ENCODE measurements around the gene KRTAP5-8. TPM values are rescaled to one million over a fixed set of nuclear protein-coding genes. Genes with fewer than 3 reads are reported as not detected.
"Not testable (repeated sequence)": the region's sequence is repeated elsewhere in the genome, so short reads cannot be mapped to it uniquely, and the experiment has no call there.

The KRTAP5-8 gene
- total RNA-seq, 1 donor from 2014 or later = not detected

- no peak for DNase-seq (ENCODE audit: low spot score)
- Mint-ChIP-seq H3K36me3 (ENCODE audit: low read depth) (no peaks in the 10 kb centered on the region), H3K4me1 (ENCODE audit: low read depth) (no peaks in the 10 kb centered on the region), H3K27me3 (ENCODE audit: insufficient read depth) (peaks cover 11% of the 10 kb centered on the region), H3K4me3 (no peak overlapping the region), H3K9me3 (no peaks in the 10 kb centered on the region), H3K27ac (no peak overlapping the region)
- intact Hi-C loops (cut with micrococcal nuclease) = no loop called here
These were observed 11.8 kb upstream of the KRTAP5-8 start for GRCh38 chr11:71525938-71526495.

GRCh38 chr11:71526796-71527575 lies 10.8 kb upstream of the KRTAP5-8 start, which contains the start of gene KRTAP5-7:
Gene KRTAP5-7 (plus strand): TSS chr11:71527267. CDS start chr11:71527301, 34 bp downstream.
- H3K4me3 Mint-ChIP-seq; H3K4me1 Mint-ChIP-seq (ENCODE audit: low read depth); H3K9me3 Mint-ChIP-seq; H3K36me3 Mint-ChIP-seq (ENCODE audit: low read depth); intact Hi-C loops (cut with micrococcal nuclease); H3K27ac Mint-ChIP-seq; DNase-seq (ENCODE audit: low spot score): not testable (repeated sequence)
- H3K27me3 Mint-ChIP-seq (ENCODE audit: insufficient read depth) = peaks cover 12% of the 10 kb centered on the region

GRCh38 chr11:71527576-71528210 lies 10.1 kb upstream of the KRTAP5-8 start:
- no peaks in the 10 kb centered on the region for H3K4me1 Mint-ChIP-seq (ENCODE audit: low read depth)
- intact Hi-C loops (cut with micrococcal nuclease) = no loop called here
- no peak overlapping the region for H3K27ac Mint-ChIP-seq
- H3K27me3 Mint-ChIP-seq (ENCODE audit: insufficient read depth) = peaks cover 12% of the 10 kb centered on the region
- DNase-seq (ENCODE audit: low spot score) = no peak
- H3K36me3 Mint-ChIP-seq (ENCODE audit: low read depth) = no peaks in the 10 kb centered on the region
- no peak overlapping the region for H3K4me3 Mint-ChIP-seq
- no peaks in the 10 kb centered on the region for H3K9me3 Mint-ChIP-seq

- Mint-ChIP-seq H3K4me1 (ENCODE audit: low read depth) (no peaks in the 10 kb centered on the region), H3K27me3 (ENCODE audit: insufficient read depth) (peaks cover 7% of the 10 kb centered on the region)
These were observed 7.2 kb upstream of the KRTAP5-8 start for GRCh38 chr11:71530602-71531001.

GRCh38 chr11:71532036-71532610 lies 5.7 kb upstream of the KRTAP5-8 start:
- intact Hi-C loops (cut with micrococcal nuclease) = no loop called here
- DNase-seq (ENCODE audit: low spot score) = no peak
- H3K4me3 Mint-ChIP-seq = no peak overlapping the region
- H3K27ac Mint-ChIP-seq = no peak overlapping the region
- H3K4me1 Mint-ChIP-seq (ENCODE audit: low read depth) = no peaks in the 10 kb centered on the region
- no peaks in the 10 kb centered on the region for H3K36me3 Mint-ChIP-seq (ENCODE audit: low read depth)
- H3K27me3 Mint-ChIP-seq (ENCODE audit: insufficient read depth) = peaks cover 7% of the 10 kb centered on the region
- H3K9me3 Mint-ChIP-seq = no peaks in the 10 kb centered on the region

More at GRCh38 chr11:71530602-71531001, 7.2 kb upstream of the KRTAP5-8 start:
- intact Hi-C loops (cut with micrococcal nuclease) = no loop called here
- Mint-ChIP-seq H3K36me3 (ENCODE audit: low read depth) (no peaks in the 10 kb centered on the region), H3K27ac (no peak overlapping the region), H3K9me3 (no peaks in the 10 kb centered on the region), H3K4me3 (no peak overlapping the region)
- no peak for DNase-seq (ENCODE audit: low spot score)

- H3K4me3 Mint-ChIP-seq; H3K27me3 Mint-ChIP-seq (ENCODE audit: insufficient read depth); intact Hi-C loops (cut with micrococcal nuclease); DNase-seq (ENCODE audit: low spot score); H3K36me3 Mint-ChIP-seq (ENCODE audit: low read depth); H3K4me1 Mint-ChIP-seq (ENCODE audit: low read depth); H3K27ac Mint-ChIP-seq; H3K9me3 Mint-ChIP-seq: not testable (repeated sequence)
These were observed 2.9 kb upstream of the KRTAP5-8 start for GRCh38 chr11:71534711-71535608.

- H3K36me3 Mint-ChIP-seq (ENCODE audit: low read depth) = no peaks in the 10 kb centered on the region
- peaks cover 2% of the 10 kb centered on the region for H3K27me3 Mint-ChIP-seq (ENCODE audit: insufficient read depth)
- intact Hi-C loops (cut with micrococcal nuclease) = no loop called here
- DNase-seq (ENCODE audit: low spot score) = no peak
- H3K9me3 Mint-ChIP-seq = peaks cover 4% of the 10 kb centered on the region
- no peak overlapping the region for H3K4me3 Mint-ChIP-seq
- no peaks in the 10 kb centered on the region for H3K4me1 Mint-ChIP-seq (ENCODE audit: low read depth)
- H3K27ac Mint-ChIP-seq = no peak overlapping the region
These were observed 2.0 kb upstream of the KRTAP5-8 start for GRCh38 chr11:71535825-71536224.

GRCh38 chr11:71537537-71537936 lies 288 bp upstream of the KRTAP5-8 start:
- intact Hi-C loops (cut with micrococcal nuclease) = no loop called here
- H3K27ac Mint-ChIP-seq = no peak overlapping the region
- no peak for DNase-seq (ENCODE audit: low spot score)
- peaks cover 13% of the 10 kb centered on the region for H3K9me3 Mint-ChIP-seq
- H3K36me3 Mint-ChIP-seq (ENCODE audit: low read depth) = no peaks in the 10 kb centered on the region
- H3K4me1 Mint-ChIP-seq (ENCODE audit: low read depth) = no peaks in the 10 kb centered on the region
- H3K27me3 Mint-ChIP-seq (ENCODE audit: insufficient read depth) = no peaks in the 10 kb centered on the region
- H3K4me3 Mint-ChIP-seq = no peak overlapping the region

- intact Hi-C loops (cut with micrococcal nuclease) = no loop called here
- Mint-ChIP-seq H3K27me3 (ENCODE audit: insufficient read depth) (no peaks in the 10 kb centered on the region), H3K9me3 (peaks cover 13% of the 10 kb centered on the region), H3K27ac (no peak overlapping the region), H3K4me3 (no peak overlapping the region), H3K4me1 (ENCODE audit: low read depth) (no peaks in the 10 kb centered on the region), H3K36me3 (ENCODE audit: low read depth) (no peaks in the 10 kb centered on the region)
- DNase-seq (ENCODE audit: low spot score) = no peak
These were observed 803 bp downstream of the KRTAP5-8 start for GRCh38 chr11:71538666-71538990.

GRCh38 chr11:71539017-71539416 lies 1.2 kb downstream of the KRTAP5-8 start:
- no peak overlapping the region for H3K27ac Mint-ChIP-seq
- no peaks in the 10 kb centered on the region for H3K4me1 Mint-ChIP-seq (ENCODE audit: low read depth)
- no peaks in the 10 kb centered on the region for H3K27me3 Mint-ChIP-seq (ENCODE audit: insufficient read depth)
- no peaks in the 10 kb centered on the region for H3K36me3 Mint-ChIP-seq (ENCODE audit: low read depth)
- H3K9me3 Mint-ChIP-seq = peaks cover 13% of the 10 kb centered on the region
- no peak for DNase-seq (ENCODE audit: low spot score)
- H3K4me3 Mint-ChIP-seq = no peak overlapping the region
- intact Hi-C loops (cut with micrococcal nuclease) = no loop called here

- DNase-seq (ENCODE audit: low spot score); H3K4me1 Mint-ChIP-seq (ENCODE audit: low read depth); H3K27ac Mint-ChIP-seq; H3K27me3 Mint-ChIP-seq (ENCODE audit: insufficient read depth); H3K4me3 Mint-ChIP-seq; intact Hi-C loops (cut with micrococcal nuclease); H3K36me3 Mint-ChIP-seq (ENCODE audit: low read depth): not testable (repeated sequence)
- peaks cover 13% of the 10 kb centered on the region for H3K9me3 Mint-ChIP-seq
These were observed 2.1 kb downstream of the KRTAP5-8 start for GRCh38 chr11:71539971-71540370.

- DNase-seq (ENCODE audit: low spot score); H3K36me3 Mint-ChIP-seq (ENCODE audit: low read depth); intact Hi-C loops (cut with micrococcal nuclease); H3K4me1 Mint-ChIP-seq (ENCODE audit: low read depth); H3K4me3 Mint-ChIP-seq; H3K27me3 Mint-ChIP-seq (ENCODE audit: insufficient read depth): not testable (repeated sequence)
- peak overlapping the region; percentile 64 for H3K27ac Mint-ChIP-seq
- peaks cover 13% of the 10 kb centered on the region for H3K9me3 Mint-ChIP-seq
These were observed 2.9 kb downstream of the KRTAP5-8 start for GRCh38 chr11:71540521-71541304.

All from activated T-helper 1 cell treated with anti-CD3 and anti-CD28 coated beads, Interleukin-12 subunit alpha, Interleukin-12 subunit beta, Interleukin-2, Interleukin-4 antibody, amounts not matched to agents 30 ng/mL and 10 ng/mL and 1 ng/mL, durations not matched to agents 14 hours and 24 hours and 36 hours (primary cell).